K562 (cell line): Measurements from ENCODE around the gene ENTPD3. TPM values are rescaled to one million over a fixed set of nuclear protein-coding genes. Genes with fewer than 3 reads are reported as not detected.
A peak's percentile ranks its signal among the peaks of the same experiment; 100 is the strongest.

Experiments
- CBFA2T3 ChIP-seq: fragments of 450-650 bp; IDR thresholded peaks from 2 replicates; pipeline ENCODE4 v1.6.1; 2017
- RBM34 ChIP-seq: fragments of 200-400 bp; formaldehyde crosslinking; IDR thresholded peaks from 2 replicates; pipeline ENCODE4 v1.6.1; 2018; ENCODE audit warnings: low read length, borderline replicate concordance; ENCODE audit not compliant: insufficient read depth
- SAP30 ChIP-seq: fragments of 200-600 bp; sonication (generic); IDR thresholded peaks from 2 replicates; pipeline ENCODE4 v1.6.1; 2012; ENCODE audit warnings: borderline replicate concordance, low read depth, mild to moderate bottlenecking, moderate library complexity, low read length, control low read depth, inconsistent platforms; ENCODE audit not compliant: insufficient read depth, poor library complexity, severe bottlenecking
- SP2 ChIP-seq: IDR thresholded peaks from 2 replicates; pipeline ENCODE4 v1.6.1; 2011; ENCODE audit warnings: mild to moderate bottlenecking, low read depth, low read length, moderate library complexity; ENCODE audit not compliant: poor library complexity, severe bottlenecking; ENCODE audit errors: extremely low read depth
- ZBTB17 ChIP-seq: fragments of 450-650 bp; formaldehyde crosslinking; IDR thresholded peaks from 2 replicates; pipeline ENCODE4 v1.4.0; 2020; ENCODE audit warnings: mild to moderate bottlenecking
- ZNF57 ChIP-seq: fragments of 450-650 bp; formaldehyde crosslinking; IDR thresholded peaks from 2 replicates; pipeline ENCODE4 v1.4.0; 2020; ENCODE audit warnings: mild to moderate bottlenecking, moderate library complexity
- ZNF668 ChIP-seq: fragments of 250-450 bp; sonication (Bioruptor Pico); IDR thresholded peaks from 2 replicates; pipeline ENCODE4 v1.8.0; 2022; ENCODE audit warnings: mild to moderate bottlenecking, inconsistent platforms
- ZNF778 ChIP-seq: fragments of 450-650 bp; formaldehyde crosslinking; IDR thresholded peaks from 2 replicates; pipeline ENCODE4 v1.4.0; 2020; ENCODE audit warnings: mild to moderate bottlenecking, moderate library complexity
- ZNF785 ChIP-seq: fragments of 250-450 bp; sonication (Bioruptor Pico); IDR thresholded peaks from 2 replicates; pipeline ENCODE4 v1.4.0; 2020; ENCODE audit warnings: mild to moderate bottlenecking
- ZNF79 ChIP-seq: fragments of 250-450 bp; sonication (Bioruptor Pico); IDR thresholded peaks from 2 replicates; pipeline ENCODE4 v1.4.0; 2020; ENCODE audit warnings: low read depth, mild to moderate bottlenecking, moderate library complexity
- ZSCAN32 ChIP-seq: fragments of 450-650 bp; formaldehyde crosslinking; IDR thresholded peaks from 2 replicates; pipeline ENCODE4 v1.4.0; 2020; ENCODE audit warnings: mild to moderate bottlenecking, moderate library complexity
- polyA plus RNA-seq, 8 experiments: library from polyadenylated mRNA; depleted of rRNA in 4 of 8; stranded (reverse) in 5 of 8; unstranded in 3 of 8; fragments of >200 nt; fragmentation: Nextera tagmentation in 2 of 8; fragmentation: Illumina TruSeq in 1 of 8; extraction: Ambion mirVana in 2 of 8; extraction: Trizol in 1 of 8; gene quantifications; 2 replicates each; pipeline versions ENCODE4 v1.2.1 to v1.2.3, GENCODE V29; 2011 to 2014; ENCODE audit warnings: inconsistent platforms in 1 of 8, missing spikeins in 1 of 8
- total RNA-seq, 7 experiments: library from RNA; depleted of rRNA in 6 of 7; stranded (reverse); fragments of >200 nt in 6 of 7; fragmentation: Illumina TruSeq in 2 of 7; extraction: Trizol in 2 of 7; gene quantifications; 2 replicates each; pipeline versions ENCODE4 v1.2.1 to v1.2.3, GENCODE V29; 2011 to 2021; ENCODE audit warnings: low replicate concordance in 1 of 7
- TF ChIP-seq, protein P1 (sequence below): fragments of 250-450 bp; sonication (Bioruptor Pico); IDR thresholded peaks from 2 replicates; pipeline ENCODE4 v1.4.0; 2020
- TF ChIP-seq, protein P2 (sequence below): fragments of 450-650 bp; formaldehyde crosslinking; IDR thresholded peaks from 2 replicates; pipeline ENCODE4 v1.4.0; 2020; ENCODE audit warnings: mild to moderate bottlenecking, moderate library complexity
- TF ChIP-seq, protein P3 (sequence below): sonication (generic); formaldehyde crosslinking; IDR thresholded peaks from 2 replicates; pipeline ENCODE4 v1.8.0; 2022; ENCODE audit warnings: mild to moderate bottlenecking, low read depth, missing genetic modification reagents
- TF ChIP-seq, protein P4 (sequence below): sonication (generic); formaldehyde crosslinking; IDR thresholded peaks from 2 replicates; pipeline ENCODE4 v1.8.1; 2023; ENCODE audit warnings: mild to moderate bottlenecking, missing genetic modification reagents

Gene ENTPD3
- total and polyA plus RNA-seq, 9 of the 15 experiments (the other 6 are each of a cell fraction or from before 2014, with no cell fraction given) = 0.23 to 2.1 (median 0.58) TPM

DNA sequence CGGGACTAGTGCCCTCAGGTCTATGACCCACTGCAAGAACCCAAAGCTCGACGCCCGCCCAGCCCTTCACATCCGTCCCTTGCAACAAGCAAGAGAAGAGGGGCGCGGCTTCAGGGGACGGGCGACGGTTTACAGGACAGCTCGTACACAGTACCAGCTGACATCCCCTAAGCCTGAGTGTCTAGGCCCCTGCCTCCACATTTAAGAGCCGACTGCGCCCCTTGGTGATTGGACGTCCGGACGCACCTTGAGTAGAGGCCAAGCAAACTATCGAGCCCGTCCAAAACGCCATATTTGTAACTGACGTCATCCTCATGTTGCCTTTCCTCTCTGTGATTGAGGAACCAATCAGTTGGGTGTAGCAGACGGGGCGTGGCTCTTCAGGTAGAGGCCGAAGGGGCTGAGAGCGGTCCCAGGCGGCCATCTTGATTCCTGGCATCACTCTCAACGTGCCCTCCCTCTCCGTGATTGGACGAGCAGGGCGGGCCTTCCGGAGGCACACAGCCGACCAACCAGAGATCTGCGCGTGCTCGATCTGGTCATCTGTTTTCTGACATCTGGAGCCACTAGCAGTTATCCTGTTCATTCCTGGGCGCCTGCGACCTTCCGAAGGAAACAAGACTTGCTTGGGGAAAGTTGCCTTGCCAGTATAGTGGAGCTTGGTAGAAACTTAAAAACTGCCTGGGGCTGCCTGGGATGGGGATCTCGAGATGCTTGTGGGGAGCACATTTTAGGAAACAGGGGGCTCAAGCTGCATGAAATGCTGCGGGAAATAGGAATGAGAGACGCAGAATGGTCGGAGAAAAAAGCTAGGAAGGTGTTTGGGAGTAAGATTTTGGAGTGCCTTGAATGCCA lies 66.1 kb downstream of the ENTPD3 start (continued):
- TF ChIP-seq, protein P1, sequence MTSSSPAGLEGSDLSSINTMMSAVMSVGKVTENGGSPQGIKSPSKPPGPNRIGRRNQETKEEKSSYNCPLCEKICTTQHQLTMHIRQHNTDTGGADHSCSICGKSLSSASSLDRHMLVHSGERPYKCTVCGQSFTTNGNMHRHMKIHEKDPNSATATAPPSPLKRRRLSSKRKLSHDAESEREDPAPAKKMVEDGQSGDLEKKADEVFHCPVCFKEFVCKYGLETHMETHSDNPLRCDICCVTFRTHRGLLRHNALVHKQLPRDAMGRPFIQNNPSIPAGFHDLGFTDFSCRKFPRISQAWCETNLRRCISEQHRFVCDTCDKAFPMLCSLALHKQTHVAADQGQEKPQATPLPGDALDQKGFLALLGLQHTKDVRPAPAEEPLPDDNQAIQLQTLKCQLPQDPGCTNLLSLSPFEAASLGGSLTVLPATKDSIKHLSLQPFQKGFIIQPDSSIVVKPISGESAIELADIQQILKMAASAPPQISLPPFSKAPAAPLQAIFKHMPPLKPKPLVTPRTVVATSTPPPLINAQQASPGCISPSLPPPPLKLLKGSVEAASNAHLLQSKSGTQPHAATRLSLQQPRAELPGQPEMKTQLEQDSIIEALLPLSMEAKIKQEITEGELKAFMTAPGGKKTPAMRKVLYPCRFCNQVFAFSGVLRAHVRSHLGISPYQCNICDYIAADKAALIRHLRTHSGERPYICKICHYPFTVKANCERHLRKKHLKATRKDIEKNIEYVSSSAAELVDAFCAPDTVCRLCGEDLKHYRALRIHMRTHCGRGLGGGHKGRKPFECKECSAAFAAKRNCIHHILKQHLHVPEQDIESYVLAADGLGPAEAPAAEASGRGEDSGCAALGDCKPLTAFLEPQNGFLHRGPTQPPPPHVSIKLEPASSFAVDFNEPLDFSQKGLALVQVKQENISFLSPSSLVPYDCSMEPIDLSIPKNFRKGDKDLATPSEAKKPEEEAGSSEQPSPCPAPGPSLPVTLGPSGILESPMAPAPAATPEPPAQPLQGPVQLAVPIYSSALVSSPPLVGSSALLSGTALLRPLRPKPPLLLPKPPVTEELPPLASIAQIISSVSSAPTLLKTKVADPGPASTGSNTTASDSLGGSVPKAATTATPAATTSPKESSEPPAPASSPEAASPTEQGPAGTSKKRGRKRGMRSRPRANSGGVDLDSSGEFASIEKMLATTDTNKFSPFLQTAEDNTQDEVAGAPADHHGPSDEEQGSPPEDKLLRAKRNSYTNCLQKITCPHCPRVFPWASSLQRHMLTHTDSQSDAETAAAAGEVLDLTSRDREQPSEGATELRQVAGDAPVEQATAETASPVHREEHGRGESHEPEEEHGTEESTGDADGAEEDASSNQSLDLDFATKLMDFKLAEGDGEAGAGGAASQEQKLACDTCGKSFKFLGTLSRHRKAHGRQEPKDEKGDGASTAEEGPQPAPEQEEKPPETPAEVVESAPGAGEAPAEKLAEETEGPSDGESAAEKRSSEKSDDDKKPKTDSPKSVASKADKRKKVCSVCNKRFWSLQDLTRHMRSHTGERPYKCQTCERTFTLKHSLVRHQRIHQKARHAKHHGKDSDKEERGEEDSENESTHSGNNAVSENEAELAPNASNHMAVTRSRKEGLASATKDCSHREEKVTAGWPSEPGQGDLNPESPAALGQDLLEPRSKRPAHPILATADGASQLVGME (CRISPR knock-in tag) = no peak
- TF ChIP-seq ZNF79 (CRISPR knock-in tag) (no peak), SP2 (peak; percentile 56), ZNF778 (CRISPR knock-in tag) (no peak), ZNF57 (no peak), ZSCAN32 (CRISPR knock-in tag) (0 out of 2 replicates have a peak, but pooled peaks have one; percentile 9), ZNF668 (no peak), ZBTB17 (peak; percentile 40), RBM34 (no peak), SAP30 (peak; percentile 75), ZNF785 (CRISPR knock-in tag) (no peak), CBFA2T3 (0 out of 2 replicates have a peak, but pooled peaks have one; percentile 8)
- TF ChIP-seq, protein P2, sequence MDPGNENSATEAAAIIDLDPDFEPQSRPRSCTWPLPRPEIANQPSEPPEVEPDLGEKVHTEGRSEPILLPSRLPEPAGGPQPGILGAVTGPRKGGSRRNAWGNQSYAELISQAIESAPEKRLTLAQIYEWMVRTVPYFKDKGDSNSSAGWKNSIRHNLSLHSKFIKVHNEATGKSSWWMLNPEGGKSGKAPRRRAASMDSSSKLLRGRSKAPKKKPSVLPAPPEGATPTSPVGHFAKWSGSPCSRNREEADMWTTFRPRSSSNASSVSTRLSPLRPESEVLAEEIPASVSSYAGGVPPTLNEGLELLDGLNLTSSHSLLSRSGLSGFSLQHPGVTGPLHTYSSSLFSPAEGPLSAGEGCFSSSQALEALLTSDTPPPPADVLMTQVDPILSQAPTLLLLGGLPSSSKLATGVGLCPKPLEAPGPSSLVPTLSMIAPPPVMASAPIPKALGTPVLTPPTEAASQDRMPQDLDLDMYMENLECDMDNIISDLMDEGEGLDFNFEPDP = peak; percentile 71; the same call in 1 of the 2 replicates
- TF ChIP-seq, protein P3, sequence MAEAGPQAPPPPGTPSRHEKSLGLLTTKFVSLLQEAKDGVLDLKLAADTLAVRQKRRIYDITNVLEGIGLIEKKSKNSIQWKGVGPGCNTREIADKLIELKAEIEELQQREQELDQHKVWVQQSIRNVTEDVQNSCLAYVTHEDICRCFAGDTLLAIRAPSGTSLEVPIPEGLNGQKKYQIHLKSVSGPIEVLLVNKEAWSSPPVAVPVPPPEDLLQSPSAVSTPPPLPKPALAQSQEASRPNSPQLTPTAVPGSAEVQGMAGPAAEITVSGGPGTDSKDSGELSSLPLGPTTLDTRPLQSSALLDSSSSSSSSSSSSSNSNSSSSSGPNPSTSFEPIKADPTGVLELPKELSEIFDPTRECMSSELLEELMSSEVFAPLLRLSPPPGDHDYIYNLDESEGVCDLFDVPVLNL (CRISPR knock-in tag) = no peak
- TF ChIP-seq, protein P4, sequence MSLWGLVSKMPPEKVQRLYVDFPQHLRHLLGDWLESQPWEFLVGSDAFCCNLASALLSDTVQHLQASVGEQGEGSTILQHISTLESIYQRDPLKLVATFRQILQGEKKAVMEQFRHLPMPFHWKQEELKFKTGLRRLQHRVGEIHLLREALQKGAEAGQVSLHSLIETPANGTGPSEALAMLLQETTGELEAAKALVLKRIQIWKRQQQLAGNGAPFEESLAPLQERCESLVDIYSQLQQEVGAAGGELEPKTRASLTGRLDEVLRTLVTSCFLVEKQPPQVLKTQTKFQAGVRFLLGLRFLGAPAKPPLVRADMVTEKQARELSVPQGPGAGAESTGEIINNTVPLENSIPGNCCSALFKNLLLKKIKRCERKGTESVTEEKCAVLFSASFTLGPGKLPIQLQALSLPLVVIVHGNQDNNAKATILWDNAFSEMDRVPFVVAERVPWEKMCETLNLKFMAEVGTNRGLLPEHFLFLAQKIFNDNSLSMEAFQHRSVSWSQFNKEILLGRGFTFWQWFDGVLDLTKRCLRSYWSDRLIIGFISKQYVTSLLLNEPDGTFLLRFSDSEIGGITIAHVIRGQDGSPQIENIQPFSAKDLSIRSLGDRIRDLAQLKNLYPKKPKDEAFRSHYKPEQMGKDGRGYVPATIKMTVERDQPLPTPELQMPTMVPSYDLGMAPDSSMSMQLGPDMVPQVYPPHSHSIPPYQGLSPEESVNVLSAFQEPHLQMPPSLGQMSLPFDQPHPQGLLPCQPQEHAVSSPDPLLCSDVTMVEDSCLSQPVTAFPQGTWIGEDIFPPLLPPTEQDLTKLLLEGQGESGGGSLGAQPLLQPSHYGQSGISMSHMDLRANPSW (CRISPR knock-in tag) = no peak; the same call in 1 of the 2 replicates
